Fibroblast of mammary gland (primary cell): ENCODE data around the gene DLG1.
"Not testable (repeated sequence)": the region's sequence is repeated elsewhere in the genome, so short reads cannot be mapped to it uniquely, and the experiment has no call there.

ENCODE experiments used
- DNase-seq: peaks from one replicate; pipeline ENCODE4 v3.0.0-alpha.2; 2010; ENCODE audit warnings: low read depth
- H3K4me3 ChIP-seq: 2 replicates; pipeline ENCODE4 v1.5.1; 2011; ENCODE audit warnings: low read depth, mild to moderate bottlenecking, low read length, moderate library complexity; ENCODE audit not compliant: control insufficient read depth
- TF ChIP-seq, protein P1 (sequence below): conservative IDR thresholded peaks from 2 replicates; pipeline ENCODE4 v1.5.1; 2011; ENCODE audit warnings: low read depth, low read length, inconsistent platforms; ENCODE audit not compliant: control insufficient read depth, insufficient read depth

DLG1 gene

GRCh38 chr3:197195326-197195725, 103.1 kb downstream of the DLG1 start:
- TF ChIP-seq, protein P1, sequence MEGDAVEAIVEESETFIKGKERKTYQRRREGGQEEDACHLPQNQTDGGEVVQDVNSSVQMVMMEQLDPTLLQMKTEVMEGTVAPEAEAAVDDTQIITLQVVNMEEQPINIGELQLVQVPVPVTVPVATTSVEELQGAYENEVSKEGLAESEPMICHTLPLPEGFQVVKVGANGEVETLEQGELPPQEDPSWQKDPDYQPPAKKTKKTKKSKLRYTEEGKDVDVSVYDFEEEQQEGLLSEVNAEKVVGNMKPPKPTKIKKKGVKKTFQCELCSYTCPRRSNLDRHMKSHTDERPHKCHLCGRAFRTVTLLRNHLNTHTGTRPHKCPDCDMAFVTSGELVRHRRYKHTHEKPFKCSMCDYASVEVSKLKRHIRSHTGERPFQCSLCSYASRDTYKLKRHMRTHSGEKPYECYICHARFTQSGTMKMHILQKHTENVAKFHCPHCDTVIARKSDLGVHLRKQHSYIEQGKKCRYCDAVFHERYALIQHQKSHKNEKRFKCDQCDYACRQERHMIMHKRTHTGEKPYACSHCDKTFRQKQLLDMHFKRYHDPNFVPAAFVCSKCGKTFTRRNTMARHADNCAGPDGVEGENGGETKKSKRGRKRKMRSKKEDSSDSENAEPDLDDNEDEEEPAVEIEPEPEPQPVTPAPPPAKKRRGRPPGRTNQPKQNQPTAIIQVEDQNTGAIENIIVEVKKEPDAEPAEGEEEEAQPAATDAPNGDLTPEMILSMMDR: no peak
- H3K4me3 ChIP-seq: no peak overlapping the region
- DNase-seq: no peak

DNA sequence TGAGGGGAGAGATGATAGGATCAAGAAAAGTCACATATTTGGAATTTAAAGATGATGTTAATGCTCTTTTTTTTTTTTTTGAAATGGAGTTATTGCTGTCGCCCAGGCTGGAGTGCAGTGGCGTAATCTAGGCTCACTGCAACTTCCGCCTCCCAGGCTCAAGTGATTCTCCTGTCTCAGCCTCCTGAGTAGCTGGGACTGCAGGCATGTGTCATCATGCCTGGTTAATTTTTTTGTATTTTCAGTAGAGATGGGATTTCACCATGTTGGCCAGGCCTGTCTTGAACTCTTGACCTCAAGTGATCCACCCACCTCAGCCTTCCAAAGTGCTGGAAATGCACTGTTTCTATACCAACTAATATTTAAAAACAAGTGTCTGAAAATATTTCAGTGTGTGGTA, 104.7 kb downstream of the DLG1 start:
- peak; percentile 27 for DNase-seq
- H3K4me3 ChIP-seq: not testable (repeated sequence)

GRCh38 chr3:197191897-197192296, 106.5 kb downstream of the DLG1 start:
- TF ChIP-seq, protein P1: no peak
- DNase-seq: no peak
- H3K4me3 ChIP-seq: no peak overlapping the region

- TF ChIP-seq, protein P1: no peak
- H3K4me3 ChIP-seq: no peak overlapping the region
- no peak for DNase-seq
These were observed 108.8 kb downstream of the DLG1 start for GRCh38 chr3:197189623-197190022.

DNA sequence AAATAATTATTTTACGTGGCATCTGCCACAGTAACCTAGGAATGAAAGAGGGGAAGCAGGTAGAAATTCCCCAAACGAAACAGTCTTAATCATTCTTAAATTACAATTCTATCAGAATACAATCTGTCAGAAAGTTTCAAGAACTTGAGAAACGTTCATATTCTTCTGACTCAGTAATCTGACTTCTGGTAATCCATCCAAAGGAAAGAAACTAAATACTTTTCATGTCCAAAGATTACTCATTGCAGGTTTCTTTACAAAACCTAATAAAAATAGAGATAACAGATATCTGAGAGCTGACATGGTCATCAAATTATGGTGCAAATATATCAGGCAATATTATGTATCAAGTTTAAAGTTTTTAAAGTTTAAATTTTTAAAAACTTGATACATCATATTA, 109.4 kb downstream of the DLG1 start:
- TF ChIP-seq, protein P1: no peak

DNA sequence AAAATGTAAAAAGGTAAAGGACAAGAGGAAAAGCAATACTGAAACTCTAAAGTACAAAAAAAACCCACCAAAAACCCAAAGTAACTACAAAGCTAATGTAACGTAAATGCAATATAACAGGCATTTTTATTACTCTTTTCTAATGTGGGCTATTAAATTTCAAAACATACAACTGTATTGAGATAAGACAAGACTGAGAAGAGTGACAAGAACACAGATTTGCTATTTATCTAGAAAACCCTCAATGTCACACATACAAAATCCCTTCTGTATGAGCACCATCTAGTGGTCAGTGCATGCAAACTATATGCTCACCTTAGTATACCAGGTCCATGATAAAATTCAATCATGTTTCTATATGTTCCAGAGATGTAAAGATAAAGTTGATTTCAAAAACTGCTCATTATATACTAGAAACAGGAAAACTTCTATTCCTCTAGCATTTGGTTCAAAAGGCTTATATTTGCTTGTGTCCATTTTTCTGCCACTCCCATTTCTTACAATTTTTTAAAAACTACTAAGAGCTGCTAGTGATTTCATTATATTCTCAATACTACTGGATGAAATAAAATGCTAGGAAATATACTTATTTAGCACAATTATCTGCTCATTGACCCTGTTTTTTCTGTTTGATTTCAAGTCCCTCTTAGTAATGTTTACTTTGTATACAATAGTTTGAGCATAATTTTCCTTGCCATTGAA, 111.4 kb downstream of the DLG1 start:
- no peak overlapping the region for H3K4me3 ChIP-seq
- TF ChIP-seq, protein P1: peak; percentile 89
- peak; percentile 76 for DNase-seq

More for the DNA sequence above, 109.4 kb downstream of the DLG1 start:
- no peak for DNase-seq
- no peak overlapping the region for H3K4me3 ChIP-seq

- H3K4me3 ChIP-seq: no peak overlapping the region
- DNase-seq: no peak
- TF ChIP-seq, protein P1: no peak
These were observed 114.8 kb downstream of the DLG1 start for GRCh38 chr3:197183582-197183981.
